G401 (cell line): ENCODE data around the gene BPGM. TPM values are rescaled to one million over a fixed set of nuclear protein-coding genes. Genes with fewer than 3 reads are reported as not detected.
"Not testable (repeated sequence)": the region's sequence is repeated elsewhere in the genome, so short reads cannot be mapped to it uniquely, and the experiment has no call there.

Experiments
- DNase-seq: peaks from one replicate; pipeline ENCODE4 v3.0.0-alpha.2; 2015; ENCODE audit warnings: low spot score
- in situ Hi-C: cut with HindIII; loops from 2 replicates; pipeline ENCODE4 v1.10.0; 2016; ENCODE audit warnings: low sequenced_read_pairs, mixed read lengths
- total RNA-seq: library from RNA; depleted of rRNA; stranded (reverse); fragments of >200 nt; shearing (Covaris generic); gene quantifications from 2 replicates; pipeline ENCODE4 v1.2.3, GENCODE V29; 2014

Gene BPGM
- total RNA-seq, 1 experiment from 2014 or later: 10.8 TPM

DNA sequence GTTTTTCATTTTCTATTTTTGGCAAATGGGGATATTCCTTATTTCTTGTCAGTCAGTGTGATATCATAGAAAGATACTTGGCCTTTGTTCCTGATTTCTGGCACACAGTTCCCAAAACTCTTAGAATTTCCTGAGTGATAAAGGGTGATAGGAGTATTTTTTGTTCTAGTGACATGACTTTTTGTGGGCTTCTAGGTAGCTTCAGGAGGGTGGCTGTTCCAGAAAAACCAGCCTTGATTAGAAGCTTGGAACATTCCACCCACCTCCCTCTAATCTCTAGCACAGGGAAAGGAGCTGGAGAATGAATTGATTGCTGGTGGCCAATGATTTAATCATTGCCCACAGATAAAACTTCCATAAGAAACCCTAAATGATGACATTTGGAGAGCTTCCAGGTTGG, 17.2 kb upstream of the BPGM start:
- no peak for DNase-seq
- in situ Hi-C loops: no loop called here

GRCh38 chr7:134630237-134630636, 16.4 kb upstream of the BPGM start:
- DNase-seq: no peak
- in situ Hi-C loops: no loop called here

DNA sequence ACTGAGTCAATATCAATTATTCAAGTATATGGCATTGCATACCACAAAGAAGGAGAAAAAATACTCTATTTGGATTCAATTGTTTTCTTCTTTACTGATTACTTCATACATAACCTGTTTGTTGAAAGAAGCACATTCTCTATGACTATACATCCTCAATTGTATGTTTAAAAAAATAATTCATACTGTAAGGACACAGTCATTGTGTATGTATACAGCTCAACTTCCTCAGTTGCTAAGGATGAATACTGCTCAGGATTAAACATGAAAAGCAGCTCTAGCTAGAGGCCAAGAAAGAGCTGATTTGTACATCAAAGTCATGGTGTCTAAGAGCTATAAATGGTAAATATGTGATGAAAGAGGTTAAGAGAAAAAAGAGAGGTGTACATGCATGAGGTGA, 15.8 kb upstream of the BPGM start:
- DNase-seq: no peak
- in situ Hi-C loops: no loop called here

DNA sequence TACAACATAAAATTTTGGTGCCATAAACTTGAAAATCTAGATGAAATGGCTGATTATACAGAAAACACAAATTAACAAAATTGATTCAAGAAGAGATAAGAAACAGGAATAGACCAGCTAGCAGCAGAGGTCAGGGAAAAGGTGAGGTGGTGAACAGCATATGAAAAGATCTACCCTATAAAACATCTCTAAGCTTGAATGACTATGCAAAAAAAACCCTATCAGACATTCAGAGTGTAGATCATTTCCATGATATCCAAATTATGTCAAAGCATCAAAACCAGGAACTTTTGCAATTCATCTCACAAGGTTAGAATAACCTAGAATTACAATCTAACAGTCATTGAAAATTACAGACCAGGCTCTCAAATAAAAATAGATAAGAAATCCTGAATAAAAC, 14.6 kb upstream of the BPGM start:
- in situ Hi-C loops: no loop called here
- no peak for DNase-seq

GRCh38 chr7:134632937-134633540, 13.6 kb upstream of the BPGM start:
- peak; percentile 38 for DNase-seq
- in situ Hi-C loops: no loop called here

DNA sequence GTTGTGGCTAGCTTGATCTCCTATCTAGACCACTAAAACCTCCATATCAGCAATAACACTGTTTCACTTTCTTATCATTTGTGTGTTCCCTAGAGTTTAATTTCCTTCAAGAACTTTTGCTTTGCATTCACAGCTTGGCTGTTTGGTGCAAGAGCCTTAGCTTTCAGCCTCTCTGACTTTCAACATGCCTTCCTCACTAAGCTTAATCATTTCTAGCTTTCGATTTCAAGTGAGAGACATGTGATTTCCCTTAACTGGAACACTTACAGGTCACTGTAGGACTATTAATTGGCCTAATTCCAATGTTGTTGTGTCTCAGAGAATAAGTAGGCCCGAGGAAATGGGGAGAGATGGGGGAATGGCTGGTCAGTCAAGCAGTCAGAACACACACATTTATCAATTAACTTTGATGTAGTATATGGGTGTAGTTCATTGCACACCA, 10.6 kb upstream of the BPGM start:
- in situ Hi-C loops: no loop called here
- no peak for DNase-seq

GRCh38 chr7:134637441-134637840, 9.2 kb upstream of the BPGM start:
- in situ Hi-C loops: no loop called here

GRCh38 chr7:134637934-134638719, 8.5 kb upstream of the BPGM start:
- in situ Hi-C loops: no loop called here
- no peak for DNase-seq

More at GRCh38 chr7:134637441-134637840, 9.2 kb upstream of the BPGM start:
- no peak for DNase-seq

GRCh38 chr7:134639061-134639460, 7.6 kb upstream of the BPGM start:
- in situ Hi-C loops: no loop called here
- no peak for DNase-seq

DNA sequence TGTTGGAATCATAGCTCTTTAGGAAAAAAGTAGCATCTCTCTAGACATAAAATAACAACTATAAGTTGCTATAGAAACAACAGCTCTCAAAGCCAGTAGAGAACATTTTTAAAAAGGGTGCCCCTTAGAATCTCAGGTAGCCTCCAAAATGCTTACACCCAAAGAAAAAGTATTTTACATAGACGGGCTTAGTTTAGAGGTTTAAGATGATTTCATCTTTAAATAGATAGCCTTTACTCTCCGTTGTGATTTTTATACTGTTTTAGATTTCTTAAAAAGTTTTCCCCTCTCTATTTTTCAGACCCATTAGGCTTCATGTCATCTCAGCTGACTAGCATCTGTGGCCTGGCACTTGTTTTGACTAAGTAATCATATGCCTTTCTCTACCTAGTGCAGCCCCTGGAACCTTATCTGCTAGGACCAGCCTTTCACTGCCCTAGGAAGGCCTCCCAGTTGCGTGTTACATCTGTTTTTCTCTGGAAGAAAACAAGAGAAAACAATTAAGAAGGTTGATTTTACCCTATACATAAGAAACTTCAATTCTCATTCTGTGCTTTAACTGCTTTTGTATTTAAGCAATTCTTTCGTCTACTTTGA, 6.9 kb upstream of the BPGM start:
- DNase-seq: no peak
- in situ Hi-C loops: no loop called here

GRCh38 chr7:134640842-134641715, 5.6 kb upstream of the BPGM start:
- no peak for DNase-seq
- in situ Hi-C loops: no loop called here

GRCh38 chr7:134641981-134642380, 4.7 kb upstream of the BPGM start:
- DNase-seq: not testable (repeated sequence)

GRCh38 chr7:134643131-134643530, 3.5 kb upstream of the BPGM start:
- in situ Hi-C loops: no loop called here
- DNase-seq: no peak

More at GRCh38 chr7:134641981-134642380, 4.7 kb upstream of the BPGM start:
- in situ Hi-C loops: not testable (repeated sequence)

DNA sequence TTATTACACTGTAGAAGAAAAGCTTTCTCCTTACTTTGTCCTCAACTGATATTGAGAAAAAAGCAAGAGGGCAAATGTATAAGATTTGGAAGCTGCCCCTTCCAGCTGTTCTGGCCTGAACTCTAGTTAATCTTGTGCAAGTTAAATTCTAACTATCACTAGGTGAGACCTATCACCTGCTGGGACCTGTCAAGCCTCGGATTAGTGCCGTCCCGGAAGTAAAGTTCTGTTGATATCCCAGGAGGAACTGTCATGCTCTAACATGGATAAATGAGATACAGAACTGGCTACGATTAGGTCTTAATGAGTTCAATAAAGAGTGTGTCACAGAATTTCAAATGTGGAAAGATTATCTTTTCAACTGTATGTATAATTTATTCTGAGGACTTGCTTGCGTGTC, 1.2 kb upstream of the BPGM start:
- DNase-seq: no peak
- in situ Hi-C loops: no loop called here

DNA sequence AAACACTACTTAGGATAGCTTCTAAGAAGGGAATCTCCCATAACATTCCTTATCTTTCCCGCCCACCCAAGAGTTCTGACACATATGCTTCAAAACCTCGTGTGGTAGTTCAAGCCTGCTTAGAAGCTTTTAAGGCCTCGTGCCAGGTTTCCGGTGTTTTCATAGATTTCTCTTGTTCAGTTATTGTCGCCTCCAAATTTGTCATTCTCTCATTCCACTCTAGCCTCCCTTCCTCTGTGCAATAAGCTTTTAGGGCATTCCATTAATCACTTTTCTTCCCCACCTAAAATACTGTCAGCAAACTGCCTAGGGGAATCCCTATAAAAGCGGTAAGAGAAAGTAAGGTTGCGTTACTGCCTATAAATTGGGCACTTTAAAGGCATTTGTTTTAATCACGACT, 718 bp upstream of the BPGM start:
- peak; percentile 58 for DNase-seq
- in situ Hi-C loops: no loop called here

- DNase-seq: no peak
- in situ Hi-C loops: no loop called here
Observed at GRCh38 chr7:134648456-134648855, 1.8 kb downstream of the BPGM start.

- in situ Hi-C loops: no loop called here
- DNase-seq: no peak
Observed at GRCh38 chr7:134649226-134649775, 2.6 kb downstream of the BPGM start.

GRCh38 chr7:134651991-134652390, 5.3 kb downstream of the BPGM start:
- in situ Hi-C loops: no loop called here
- DNase-seq: no peak

DNA sequence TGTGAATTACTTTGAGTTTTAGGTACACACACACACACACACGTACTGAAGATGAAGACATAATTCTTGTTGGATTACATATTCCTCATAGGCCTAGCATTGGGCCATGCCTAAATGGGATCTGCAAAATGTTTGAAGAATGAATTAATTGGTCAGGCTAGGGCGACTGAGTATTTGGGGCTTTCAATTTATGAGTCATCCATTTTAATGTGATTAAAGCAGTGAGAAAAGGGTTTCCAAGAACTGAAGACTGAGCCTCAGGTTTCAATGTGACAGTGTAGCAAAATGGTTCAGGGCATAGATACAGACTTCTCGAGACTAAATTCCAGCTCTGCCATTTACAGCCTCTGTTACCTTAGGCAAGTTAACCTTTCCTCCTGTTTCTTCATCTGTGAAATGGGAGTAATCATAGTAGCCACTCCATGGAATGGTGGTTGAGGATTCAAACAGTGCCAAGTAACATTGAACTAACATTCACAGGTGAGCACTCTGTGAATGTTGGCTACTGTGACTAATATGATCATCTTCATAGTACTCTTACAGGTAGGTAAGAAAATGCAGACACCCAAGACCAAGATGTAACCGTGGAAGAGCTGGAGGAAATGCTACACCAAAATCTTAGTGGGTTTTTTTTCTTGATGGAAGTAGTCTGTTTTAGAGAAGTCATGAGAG, 7.6 kb downstream of the BPGM start:
- no peak for DNase-seq
- in situ Hi-C loops: no loop called here
